Activated CD4-positive, alpha-beta T cell treated with anti-CD3 and anti-CD28 coated beads for 36 hours (primary cell): ENCODE measurements around the gene CD276. TPM values are rescaled to one million over a fixed set of nuclear protein-coding genes. Genes with fewer than 3 reads are reported as not detected.
A peak's percentile ranks its signal among the peaks of the same experiment; 100 is the strongest.
"Not testable (repeated sequence)": the region's sequence is repeated elsewhere in the genome, so short reads cannot be mapped to it uniquely, and the experiment has no call there.

Experiments used
- ATAC-seq: fragments of 200-7000 bp; cut with Tn5 transposase; one replicate; pipeline ENCODE4 v1.10.0; 2021; ENCODE audit warnings: mild to moderate bottlenecking, moderate library complexity
- CTCF ChIA-PET: fragments of 350-600 bp; sonication (Branson Sonifier 250); formaldehyde crosslinking; loops from one replicate; lab custom pipeline; 2021; ENCODE audit warnings: antibody characterized with exemption; lab: Charles Lee
- POLR2A ChIA-PET: fragments of 350-600 bp; sonication (Branson Sonifier 250); formaldehyde crosslinking; loops from one replicate; lab custom pipeline; 2021; ENCODE audit warnings: antibody characterized with exemption, inconsistent platforms; lab: Charles Lee
- DNase-seq: peaks from one replicate; pipeline ENCODE4 v3.0.0-alpha.2; 2020
- H3K27ac Mint-ChIP-seq: one replicate; pipeline ENCODE4 v1.8.0; 2021; ENCODE audit warnings: mixed read lengths
- H3K27me3 Mint-ChIP-seq: one replicate; pipeline ENCODE4 v1.8.0; 2021; ENCODE audit warnings: mixed read lengths
- H3K36me3 Mint-ChIP-seq: one replicate; pipeline ENCODE4 v1.8.0; 2021; ENCODE audit warnings: low read depth, mixed read lengths
- H3K4me1 Mint-ChIP-seq: one replicate; pipeline ENCODE4 v1.8.0; 2021; ENCODE audit warnings: mixed read lengths
- H3K4me3 Mint-ChIP-seq: one replicate; pipeline ENCODE4 v1.8.0; 2021; ENCODE audit warnings: mild to moderate bottlenecking, moderate library complexity, mixed read lengths
- H3K9me3 Mint-ChIP-seq: one replicate; pipeline ENCODE4 v1.8.0; 2021; ENCODE audit warnings: low read depth, mixed read lengths
- intact Hi-C, 2 experiments: fragments of 100-400 bp; cut with DNase I in 1 of 2; cut with micrococcal nuclease in 1 of 2; formaldehyde crosslinking; loops; one replicate each; pipeline versions ENCODE4 v1.14.2 to v1.15.1; 2022 to 2024; cut with DNase I, micrococcal nuclease
- total RNA-seq, 2 experiments: library from RNA; stranded (reverse); gene quantifications; one replicate each; pipeline ENCODE4 v1.2.3, GENCODE V29; 2021

CD276 gene
- 1 to 10 TPM; 2.6 to 3.0 TPM for total RNA-seq

- Mint-ChIP-seq H3K36me3 (no peaks in the 10 kb centered on the region), H3K27me3 (peaks cover 58% of the 10 kb centered on the region), H3K4me3 (peak within 1 kb of the TSS; percentile 59), H3K27ac (peak within 1 kb of the TSS; percentile 32), H3K4me1 (peaks cover 33% of the 10 kb centered on the region), H3K9me3 (no peaks in the 10 kb centered on the region)
- peak; percentile 41 for DNase-seq
- ATAC-seq: peak; percentile 59
- ChIA-PET POLR2A (no interaction called here), CTCF (interaction anchor here (0.6 to 1.3 kb wide), 5 partner anchors 9 to 92 kb away, joined by 3 to 6 read pairs (median 3); no protein-coding TSS in a partner anchor)
- intact Hi-C loops: loop anchor here in 1 of 2 experiments (1.0 kb wide), 1 partner anchor 48 kb away; no protein-coding TSS in a partner anchor
Observed at GRCh38 chr15:73683777-73684580, at the start of gene CD276. TSS of gene CD276 (plus strand) at chr15:73684383. CDS start at chr15:73699640, 15,257 bp downstream.

GRCh38 chr15:73637527-73637926 is 46.7 kb upstream of the CD276 start:
- POLR2A ChIA-PET: no interaction called here
- H3K27me3 Mint-ChIP-seq: peaks cover 26% of the 10 kb centered on the region

GRCh38 chr15:73639464-73639863 is 44.7 kb upstream of the CD276 start:
- H3K27ac Mint-ChIP-seq: not testable (repeated sequence)
- intact Hi-C loops: loop anchor here (5.0 to 10.0 kb wide), 4 partner anchors 335 to 495 kb away; partner anchors contain the start of genes PML (in 1 of the 2) and STOML1 (in 1 of the 2)

More at GRCh38 chr15:73637527-73637926, 46.7 kb upstream of the CD276 start:
- intact Hi-C loops: loop anchor here (2.0 to 10.0 kb wide), 5 partner anchors 13 to 493 kb away; partner anchors contain the start of genes PML (in 1 of the 2) and STOML1 (in 1 of the 2)
- DNase-seq: no peak
- Mint-ChIP-seq H3K4me3 (no peak overlapping the region), H3K4me1 (peaks cover 17% of the 10 kb centered on the region), H3K27ac (no peak overlapping the region), H3K36me3 (no peaks in the 10 kb centered on the region), H3K9me3 (peaks cover 3% of the 10 kb centered on the region)
- ATAC-seq: no peak
- CTCF ChIA-PET: interaction anchor here (0.6 to 8.6 kb wide), 23 partner anchors 8 to 1047 kb away, joined by 3 to 145 read pairs (median 7); no protein-coding TSS in a partner anchor

GRCh38 chr15:73647259-73648013 is 36.7 kb upstream of the CD276 start:
- Mint-ChIP-seq H3K4me1 (peaks cover 18% of the 10 kb centered on the region), H3K4me3 (no peak overlapping the region), H3K9me3 (no peaks in the 10 kb centered on the region), H3K36me3 (no peaks in the 10 kb centered on the region), H3K27me3 (peaks cover 6% of the 10 kb centered on the region), H3K27ac (no peak overlapping the region)
- CTCF ChIA-PET: interaction anchor here (0.7 to 2.6 kb wide), 4 partner anchors 11 to 53 kb away, joined by 3 to 20 read pairs (median 4); no protein-coding TSS in a partner anchor
- no peak for DNase-seq
- POLR2A ChIA-PET: no interaction called here
- no peak for ATAC-seq
- intact Hi-C loops: no loop called here

More at GRCh38 chr15:73639464-73639863, 44.7 kb upstream of the CD276 start:
- H3K9me3 Mint-ChIP-seq, H3K36me3 Mint-ChIP-seq, ATAC-seq, DNase-seq, H3K4me1 Mint-ChIP-seq, H3K4me3 Mint-ChIP-seq, POLR2A ChIA-PET: not testable (repeated sequence)
- CTCF ChIA-PET: interaction anchor here (0.7 to 7.8 kb wide), 6 partner anchors 12 to 66 kb away, joined by 3 to 145 read pairs (median 6); no protein-coding TSS in a partner anchor
- H3K27me3 Mint-ChIP-seq: peaks cover 26% of the 10 kb centered on the region

GRCh38 chr15:73648014-73648295 is 36.2 kb upstream of the CD276 start:
- ChIA-PET POLR2A (no interaction called here), CTCF (interaction anchor here (2.6 kb wide), 1 partner anchor 12 kb away, joined by 20 read pairs; no protein-coding TSS in a partner anchor)
- no peak overlapping the region for H3K4me3 Mint-ChIP-seq
- peaks cover 18% of the 10 kb centered on the region for H3K4me1 Mint-ChIP-seq
- H3K27me3 Mint-ChIP-seq: peaks cover 6% of the 10 kb centered on the region
- H3K36me3 Mint-ChIP-seq: no peaks in the 10 kb centered on the region
- intact Hi-C loops: no loop called here
- no peak for ATAC-seq
- H3K9me3 Mint-ChIP-seq: no peaks in the 10 kb centered on the region
- no peak overlapping the region for H3K27ac Mint-ChIP-seq
- no peak for DNase-seq

GRCh38 chr15:73650416-73651126 is 33.6 kb upstream of the CD276 start:
- Mint-ChIP-seq H3K9me3 (no peaks in the 10 kb centered on the region), H3K4me3 (peak overlapping the region; percentile 10), H3K4me1 (peaks cover 18% of the 10 kb centered on the region), H3K27me3 (peaks cover 10% of the 10 kb centered on the region), H3K36me3 (no peaks in the 10 kb centered on the region), H3K27ac (peak overlapping the region; percentile 69)
- intact Hi-C loops: loop anchor here (1.0 to 2.0 kb wide), 5 partner anchors 14 to 508 kb away; no protein-coding TSS in a partner anchor
- CTCF ChIA-PET: interaction anchor here (1.0 to 2.8 kb wide), 7 partner anchors 8 to 55 kb away, joined by 3 to 32 read pairs (median 7); partner anchors contain the start of gene NPTN
- POLR2A ChIA-PET: interaction anchor here (0.5 to 1.7 kb wide), 4 partner anchors 14 to 1500 kb away, joined by 3 to 10 read pairs (median 3); no protein-coding TSS in a partner anchor
- DNase-seq (peak; percentile 36), ATAC-seq (peak; percentile 87)

GRCh38 chr15:73654659-73655058 is 29.5 kb upstream of the CD276 start:
- DNase-seq (no peak), ATAC-seq (no peak)
- H3K36me3 Mint-ChIP-seq: no peaks in the 10 kb centered on the region
- H3K4me3 Mint-ChIP-seq: no peak overlapping the region
- peaks cover 18% of the 10 kb centered on the region for H3K4me1 Mint-ChIP-seq
- intact Hi-C loops: no loop called here
- no peak overlapping the region for H3K27ac Mint-ChIP-seq
- POLR2A ChIA-PET: no interaction called here
- peaks cover 19% of the 10 kb centered on the region for H3K27me3 Mint-ChIP-seq
- no peaks in the 10 kb centered on the region for H3K9me3 Mint-ChIP-seq
- CTCF ChIA-PET: interaction anchor here (1.0 to 1.6 kb wide), 2 partner anchors 18 to 23 kb away, joined by 3 to 8 read pairs; no protein-coding TSS in a partner anchor

GRCh38 chr15:73655724-73656123 is 28.5 kb upstream of the CD276 start:
- Mint-ChIP-seq H3K36me3 (no peaks in the 10 kb centered on the region), H3K9me3 (no peaks in the 10 kb centered on the region), H3K4me3 (no peak overlapping the region), H3K27ac (no peak overlapping the region), H3K27me3 (peaks cover 22% of the 10 kb centered on the region), H3K4me1 (peaks cover 13% of the 10 kb centered on the region)
- DNase-seq (no peak), ATAC-seq (no peak)
- ChIA-PET CTCF (no interaction called here), POLR2A (no interaction called here)
- intact Hi-C loops: no loop called here

GRCh38 chr15:73658645-73659044 is 25.5 kb upstream of the CD276 start:
- ATAC-seq (no peak), DNase-seq (no peak)
- Mint-ChIP-seq H3K9me3 (peaks cover 2% of the 10 kb centered on the region), H3K4me3 (no peak overlapping the region), H3K36me3 (no peaks in the 10 kb centered on the region), H3K27ac (no peak overlapping the region), H3K4me1 (peaks cover 3% of the 10 kb centered on the region), H3K27me3 (peaks cover 26% of the 10 kb centered on the region)
- ChIA-PET CTCF (interaction anchor here (0.6 to 2.9 kb wide), 3 partner anchors 24 to 264 kb away, joined by 3 to 13 read pairs (median 3); no protein-coding TSS in a partner anchor), POLR2A (no interaction called here)
- intact Hi-C loops: no loop called here

- POLR2A ChIA-PET: no interaction called here
- no peaks in the 10 kb centered on the region for H3K36me3 Mint-ChIP-seq
- H3K27ac Mint-ChIP-seq: no peak overlapping the region
- peaks cover 3% of the 10 kb centered on the region for H3K4me1 Mint-ChIP-seq
- ATAC-seq (no peak), DNase-seq (no peak)
- H3K4me3 Mint-ChIP-seq: no peak overlapping the region
- peaks cover 28% of the 10 kb centered on the region for H3K27me3 Mint-ChIP-seq
- CTCF ChIA-PET: interaction anchor here (0.9 to 2.9 kb wide), 5 partner anchors 13 to 53 kb away, joined by 3 to 13 read pairs (median 4); no protein-coding TSS in a partner anchor
- intact Hi-C loops: no loop called here
- peaks cover 2% of the 10 kb centered on the region for H3K9me3 Mint-ChIP-seq
Observed at GRCh38 chr15:73660455-73660854, 23.7 kb upstream of the CD276 start.
